ENCODE results near the gene CD28. TPM values are rescaled to one million over a fixed set of nuclear protein-coding genes. Genes with fewer than 3 reads are reported as not detected.
"Not testable (repeated sequence)": the region's sequence is repeated elsewhere in the genome, so short reads cannot be mapped to it uniquely, and the experiment has no call there.

Gene CD28
- total RNA-seq, 1 donor, result not detected

DNA sequence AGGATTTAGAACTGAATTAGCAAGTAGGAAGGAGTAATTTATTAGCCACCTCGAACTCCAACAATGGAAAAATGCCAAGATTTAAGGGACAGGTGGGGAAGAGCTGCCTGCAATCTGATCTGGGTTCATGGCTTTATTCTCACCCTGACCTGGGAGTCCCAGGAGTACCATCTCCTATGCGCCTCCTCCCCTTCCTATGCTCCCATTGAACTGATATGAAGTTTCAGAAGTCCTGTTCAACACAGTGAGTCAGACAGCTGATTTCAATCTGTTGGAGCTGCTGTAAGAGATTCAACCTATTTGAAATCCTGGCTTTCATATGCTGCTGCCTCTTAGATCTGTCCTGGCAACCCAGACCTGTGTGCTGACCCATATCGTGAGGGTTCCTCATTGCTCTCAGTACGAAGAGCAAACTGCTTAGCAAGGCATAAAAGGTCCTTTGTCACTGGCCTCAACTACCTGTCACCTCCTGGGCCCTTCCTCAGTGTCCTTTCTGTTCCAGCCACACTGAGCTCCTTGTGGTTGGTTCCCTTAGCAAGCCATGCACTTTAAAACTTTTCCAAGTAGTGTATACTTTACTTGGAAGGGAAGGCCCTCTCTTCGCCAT, 15.9 kb upstream of the CD28 start:
- H3K4me3 ChIP-seq (ENCODE audit: low read depth, low read length), result no peak overlapping the region
- TF ChIP-seq CTCF (IDR thresholded peaks at IDR 0.05; ENCODE audit: insufficient read depth, low read length), result no peak
- DNase-seq (ENCODE audit: low read depth), result peak; percentile 55

DNA sequence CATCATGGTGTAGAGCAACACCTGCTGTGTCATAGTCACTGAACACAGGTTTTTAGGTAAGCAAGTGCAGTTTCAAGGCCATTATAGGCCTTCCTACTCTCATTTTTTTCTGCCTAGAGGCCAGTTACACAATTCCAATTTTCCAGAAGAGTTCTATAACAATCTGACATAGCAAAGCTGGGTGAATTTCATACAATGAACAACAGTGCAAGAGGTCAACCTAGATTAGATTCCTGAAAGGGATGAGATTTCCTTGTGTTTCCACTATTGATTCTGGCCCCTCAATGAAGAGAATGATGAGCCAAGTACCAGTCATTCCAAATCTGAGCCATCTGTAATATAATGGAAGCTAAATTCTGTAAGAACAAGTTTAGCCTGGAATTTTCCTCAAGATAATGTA, 15.3 kb upstream of the CD28 start:
- TF ChIP-seq CTCF (IDR thresholded peaks at IDR 0.05; ENCODE audit: insufficient read depth, low read length), result no peak
- H3K4me3 ChIP-seq (ENCODE audit: low read depth, low read length), result no peak overlapping the region
- no peak for DNase-seq (ENCODE audit: low read depth)

DNA sequence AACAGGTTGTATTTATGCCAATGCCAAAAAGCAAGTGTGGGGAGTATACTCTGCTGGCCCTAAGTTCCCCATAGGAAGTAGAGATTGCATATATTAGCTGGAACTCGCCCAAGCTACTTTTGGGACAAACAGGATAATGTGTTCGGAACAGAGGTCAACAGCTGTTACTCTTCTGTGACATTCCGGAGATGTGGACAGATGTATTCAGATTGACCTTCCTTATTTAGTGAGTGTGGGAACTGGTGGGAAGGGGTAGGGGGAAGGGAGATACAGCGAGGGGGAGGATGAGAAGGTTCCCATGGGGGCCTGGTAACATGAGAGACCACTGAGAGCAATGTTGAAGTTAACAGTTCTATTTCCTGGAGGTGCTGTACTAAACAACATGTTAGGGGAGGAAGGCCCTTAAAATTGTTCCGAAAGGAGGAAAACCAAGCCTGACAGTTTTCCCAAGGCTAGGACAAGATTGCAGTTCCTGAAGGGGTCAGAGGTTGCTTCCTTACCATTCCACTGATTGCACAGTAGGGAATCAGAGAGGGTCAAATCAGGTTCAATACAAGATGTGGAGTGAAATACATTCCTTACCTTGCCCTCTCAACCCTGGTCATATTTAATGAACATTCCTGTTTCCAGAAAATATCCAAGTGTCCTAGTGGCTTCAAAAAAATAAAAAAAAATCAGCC, 14.3 kb upstream of the CD28 start:
- DNase-seq (ENCODE audit: low read depth), result no peak
- TF ChIP-seq CTCF (IDR thresholded peaks at IDR 0.05; ENCODE audit: insufficient read depth, low read length), result no peak
- no peak overlapping the region for H3K4me3 ChIP-seq (ENCODE audit: low read depth, low read length)

GRCh38 chr2:203693242-203693879, 13.1 kb upstream of the CD28 start:
- no peak for DNase-seq (ENCODE audit: low read depth)
- no peak for TF ChIP-seq CTCF (IDR thresholded peaks at IDR 0.05; ENCODE audit: insufficient read depth, low read length)
- H3K4me3 ChIP-seq (ENCODE audit: low read depth, low read length), result no peak overlapping the region

GRCh38 chr2:203694191-203694590, 12.2 kb upstream of the CD28 start:
- H3K4me3 ChIP-seq (ENCODE audit: low read depth, low read length), result no peak overlapping the region
- DNase-seq (ENCODE audit: low read depth), result no peak

DNA sequence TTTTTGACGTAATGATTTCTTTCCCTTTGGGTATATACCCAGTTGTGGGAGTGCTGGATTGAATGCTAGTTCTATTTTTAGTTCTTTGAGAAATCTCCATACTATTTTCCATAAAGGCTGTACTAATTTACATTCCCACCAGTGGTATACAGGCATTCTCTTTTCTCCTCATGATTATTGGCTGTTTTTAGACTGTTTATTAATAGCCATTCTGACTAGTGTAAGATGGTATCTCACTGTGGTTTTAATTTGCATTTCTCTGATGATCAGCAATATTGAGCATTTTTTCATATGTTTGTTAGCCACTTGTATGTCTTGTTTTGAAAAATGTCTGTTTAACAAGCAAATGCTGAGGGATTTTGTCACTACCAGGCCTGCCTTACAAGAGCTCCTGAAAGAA, 9.2 kb upstream of the CD28 start:
- no peak overlapping the region for H3K4me3 ChIP-seq (ENCODE audit: low read depth, low read length)
- TF ChIP-seq CTCF (IDR thresholded peaks at IDR 0.05; ENCODE audit: insufficient read depth, low read length), result no peak
- DNase-seq (ENCODE audit: low read depth), result no peak

More at GRCh38 chr2:203694191-203694590, 12.2 kb upstream of the CD28 start:
- TF ChIP-seq CTCF (IDR thresholded peaks at IDR 0.05; ENCODE audit: insufficient read depth, low read length), result no peak

DNA sequence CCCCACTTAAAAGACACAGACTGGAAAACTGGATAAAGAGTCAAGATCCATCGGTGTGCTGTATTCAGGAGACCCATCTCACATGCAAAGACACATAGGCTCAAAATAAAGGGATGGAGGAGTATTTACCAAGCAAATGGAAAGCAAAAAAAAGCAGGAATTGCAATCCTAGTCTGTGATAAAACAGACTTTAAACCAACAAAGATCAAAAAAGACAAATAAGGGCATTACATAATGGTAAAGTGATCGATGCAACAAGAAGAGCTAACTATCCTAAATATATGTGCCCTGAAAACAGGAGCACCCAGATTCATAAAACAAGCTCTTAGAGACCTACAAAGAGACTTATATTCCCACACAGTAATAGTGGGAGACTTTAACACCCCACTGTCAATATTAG, 8.7 kb upstream of the CD28 start:
- H3K4me3 ChIP-seq (ENCODE audit: low read depth, low read length); DNase-seq (ENCODE audit: low read depth): not testable (repeated sequence)

DNA sequence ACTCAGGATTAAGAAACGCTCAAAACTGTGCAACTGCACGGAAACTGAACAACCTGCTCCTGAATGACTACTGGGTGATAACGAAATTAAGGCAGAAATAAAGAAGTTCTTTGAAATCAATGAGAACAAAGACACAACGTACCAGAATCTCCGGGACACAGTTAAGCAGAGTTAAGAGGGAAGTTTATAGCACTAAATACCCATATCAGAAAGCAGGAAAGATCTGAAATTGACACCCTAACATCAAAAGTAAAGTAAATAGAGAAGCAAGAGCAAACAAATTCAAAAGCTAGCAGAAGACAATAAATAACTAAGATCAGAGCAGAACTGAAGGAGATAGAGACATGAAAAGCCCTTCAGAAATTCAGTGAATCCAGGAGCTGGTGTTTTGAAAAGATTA, 8.0 kb upstream of the CD28 start:
- H3K4me3 ChIP-seq (ENCODE audit: low read depth, low read length); DNase-seq (ENCODE audit: low read depth): not testable (repeated sequence)

Data from fibroblast of the aortic adventitia (primary cell).